Effector memory CD8-positive, alpha-beta T cell (primary cell): ENCODE data around the gene DNAH11.
A peak's percentile ranks its signal among the peaks of the same experiment; 100 is the strongest.

Source experiments
- ATAC-seq: fragments of 150-1000 bp; cut with Tn5 transposase; replicated peaks from 2 replicates; pipeline ENCODE4 v1.10.0; 2021; ENCODE audit warnings: mild to moderate bottlenecking, moderate library complexity
- DNase-seq, 3 experiments: peaks; one replicate each; pipeline ENCODE4 v3.0.0; 2021
- H3K27ac Mint-ChIP-seq, 2 donors: one replicate each; pipeline ENCODE4 v1.8.0; 2022; ENCODE audit warnings: mild to moderate bottlenecking in 2 of 2, mixed read lengths in 2 of 2, moderate library complexity in 2 of 2
- H3K27me3 Mint-ChIP-seq, 2 donors: one replicate each; pipeline ENCODE4 v1.8.0; 2022; ENCODE audit warnings: mixed read lengths in 2 of 2
- H3K36me3 Mint-ChIP-seq: one replicate; pipeline ENCODE4 v1.8.0; 2022; ENCODE audit warnings: mild to moderate bottlenecking, moderate library complexity, mixed read lengths; ENCODE audit not compliant: insufficient read depth
- H3K4me1 Mint-ChIP-seq, 2 donors: one replicate each; pipeline ENCODE4 v1.8.0; 2022; ENCODE audit warnings: low read depth in 2 of 2, mixed read lengths in 2 of 2
- H3K4me3 Mint-ChIP-seq, 2 donors: one replicate each; pipeline ENCODE4 v1.8.0; 2022; ENCODE audit warnings: mild to moderate bottlenecking in 2 of 2, mixed read lengths in 2 of 2, moderate library complexity in 2 of 2
- H3K9me3 Mint-ChIP-seq, 2 donors: one replicate each; pipeline ENCODE4 v1.8.0; 2022; ENCODE audit warnings: mixed read lengths in 2 of 2

The DNAH11 gene

GRCh38 chr7:21572331-21573313 is 29.8 kb downstream of the DNAH11 start:
- Mint-ChIP-seq H3K27ac (no peak overlapping the region), H3K36me3 (no peaks in the 10 kb centered on the region), H3K4me3 (no peak overlapping the region), H3K4me1 (no peaks in the 10 kb centered on the region), H3K27me3 (peaks cover 40 to 48% of the 10 kb centered on the region in 2 donors), H3K9me3 (no peaks in the 10 kb centered on the region)
- DNase-seq (no peak), ATAC-seq (no peak)

DNA sequence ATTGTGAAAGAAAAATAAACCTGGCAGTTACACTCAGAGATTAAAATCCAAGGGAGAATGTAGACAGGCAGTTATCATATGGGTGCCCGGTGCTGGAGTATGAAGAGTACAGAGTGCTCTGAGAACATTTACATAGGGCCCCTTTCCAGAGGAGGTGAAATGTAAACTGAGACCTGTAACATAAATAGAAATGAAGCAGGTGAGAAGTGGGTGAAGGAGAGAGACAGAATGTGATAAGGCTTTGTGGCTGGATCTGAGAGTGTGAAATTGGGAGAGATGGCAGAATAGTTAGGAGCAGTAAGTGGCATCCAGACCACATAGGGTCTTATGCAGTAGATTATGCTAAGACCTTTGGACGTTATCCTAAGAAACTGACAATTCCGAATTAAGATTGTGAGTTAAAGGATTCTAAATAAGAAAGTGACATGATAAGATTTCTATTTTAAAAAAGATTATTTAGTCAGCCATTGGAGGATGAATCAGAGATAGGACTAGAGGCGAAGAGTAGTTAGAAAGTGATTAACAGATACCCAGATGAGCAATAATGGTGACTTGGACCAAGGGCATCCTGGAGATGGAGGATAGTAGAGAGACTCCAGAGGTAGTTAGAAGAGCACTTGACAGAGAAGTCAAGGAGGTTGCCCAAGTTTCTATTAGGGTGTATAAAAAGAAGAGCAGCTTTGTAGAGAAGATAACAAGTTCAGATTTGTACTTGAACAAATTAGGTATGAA is 36.7 kb downstream of the DNAH11 start:
- no peak for ATAC-seq
- H3K27me3 Mint-ChIP-seq, result peaks cover 60 to 61% of the 10 kb centered on the region in 2 donors

DNA sequence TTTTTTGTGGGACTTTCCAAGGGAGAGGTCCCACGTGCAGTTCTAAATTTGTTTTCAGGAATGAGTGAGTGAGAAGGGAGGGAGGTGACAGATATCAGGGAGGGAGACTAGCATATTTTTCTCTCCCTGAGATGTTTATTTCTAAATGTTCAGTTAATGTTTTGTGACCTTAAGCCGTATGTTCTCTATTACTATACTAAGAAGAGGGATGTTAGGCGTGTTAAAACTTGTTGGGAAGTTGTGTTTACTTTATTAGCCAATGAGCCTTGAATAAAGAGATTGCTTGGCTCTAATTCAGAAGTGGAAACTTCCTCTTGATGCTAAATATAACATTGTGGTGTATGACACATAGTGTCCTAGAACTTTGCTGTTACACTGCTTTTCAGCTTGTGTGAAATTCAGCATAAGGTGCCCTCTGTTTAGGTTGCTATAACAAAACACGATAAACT is 37.3 kb downstream of the DNAH11 start:
- ATAC-seq (no peak), DNase-seq (no peak)
- peaks cover 60% of the 10 kb centered on the region in 2 donors for H3K27me3 Mint-ChIP-seq
- H3K4me1 Mint-ChIP-seq, result no peaks in the 10 kb centered on the region
- no peak overlapping the region for H3K4me3 Mint-ChIP-seq
- no peak overlapping the region for H3K27ac Mint-ChIP-seq
- no peaks in the 10 kb centered on the region for H3K36me3 Mint-ChIP-seq
- no peaks in the 10 kb centered on the region for H3K9me3 Mint-ChIP-seq

More for the DNA sequence above, 36.7 kb downstream of the DNAH11 start:
- no peaks in the 10 kb centered on the region for H3K4me1 Mint-ChIP-seq
- H3K4me3 Mint-ChIP-seq, result no peak overlapping the region
- H3K36me3 Mint-ChIP-seq, result no peaks in the 10 kb centered on the region
- no peaks in the 10 kb centered on the region for H3K9me3 Mint-ChIP-seq
- no peak overlapping the region for H3K27ac Mint-ChIP-seq
- DNase-seq, result no peak

GRCh38 chr7:21585070-21585724 is 42.4 kb downstream of the DNAH11 start:
- Mint-ChIP-seq H3K27ac (no peak overlapping the region), H3K9me3 (no peaks in the 10 kb centered on the region), H3K4me1 (peaks cover 0 to 4% of the 10 kb centered on the region in 2 donors), H3K27me3 (peaks cover 13 to 17% of the 10 kb centered on the region in 2 donors), H3K36me3 (no peaks in the 10 kb centered on the region), H3K4me3 (no peak overlapping the region)
- ATAC-seq, result no peak
- no peak for DNase-seq

DNA sequence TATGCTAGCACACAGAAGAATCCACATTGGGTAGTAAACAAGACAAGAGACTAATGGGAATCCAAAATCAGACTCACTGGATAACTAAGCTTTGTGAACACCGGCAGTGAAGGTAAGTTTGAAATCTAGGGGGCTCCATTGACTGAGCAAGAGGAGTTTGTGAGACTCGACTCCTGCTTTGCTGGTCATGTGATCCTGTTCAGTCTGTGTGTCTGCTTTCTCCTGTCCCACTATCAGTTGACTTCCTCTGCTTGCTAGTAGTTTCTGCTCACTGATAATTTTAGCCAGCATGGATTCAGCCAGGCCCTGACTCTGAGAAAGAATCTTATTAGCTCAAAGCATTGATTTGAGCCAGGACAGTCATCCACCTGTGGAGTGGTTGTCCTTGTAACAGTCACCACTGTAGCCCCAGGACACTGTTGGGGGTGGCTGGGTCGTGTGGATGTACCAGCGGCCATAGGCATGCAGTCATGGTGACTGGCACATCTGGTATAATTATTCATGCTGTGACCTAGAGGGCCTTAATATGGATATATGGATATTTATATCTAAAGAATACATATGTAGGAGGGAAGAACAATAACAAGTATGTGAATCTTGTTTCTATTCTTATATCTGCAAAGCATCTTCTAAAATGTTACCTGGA is 44.4 kb downstream of the DNAH11 start:
- DNase-seq (no peak), ATAC-seq (no peak)
- Mint-ChIP-seq H3K27ac (no peak overlapping the region), H3K4me3 (no peak overlapping the region), H3K27me3 (peaks cover 13 to 15% of the 10 kb centered on the region in 2 donors), H3K9me3 (no peaks in the 10 kb centered on the region), H3K36me3 (no peaks in the 10 kb centered on the region), H3K4me1 (peaks cover 0 to 4% of the 10 kb centered on the region in 2 donors)

- H3K27ac Mint-ChIP-seq, result no peak overlapping the region
- H3K4me3 Mint-ChIP-seq, result no peak overlapping the region
- peaks cover 0 to 2% of the 10 kb centered on the region in 2 donors for H3K9me3 Mint-ChIP-seq
- peaks cover 4 to 6% of the 10 kb centered on the region in 2 donors for H3K27me3 Mint-ChIP-seq
- H3K4me1 Mint-ChIP-seq, result no peaks in the 10 kb centered on the region
- ATAC-seq (no peak), DNase-seq (no peak)
- H3K36me3 Mint-ChIP-seq, result no peaks in the 10 kb centered on the region
Observed at GRCh38 chr7:21596801-21597200, 54.0 kb downstream of the DNAH11 start.

DNA sequence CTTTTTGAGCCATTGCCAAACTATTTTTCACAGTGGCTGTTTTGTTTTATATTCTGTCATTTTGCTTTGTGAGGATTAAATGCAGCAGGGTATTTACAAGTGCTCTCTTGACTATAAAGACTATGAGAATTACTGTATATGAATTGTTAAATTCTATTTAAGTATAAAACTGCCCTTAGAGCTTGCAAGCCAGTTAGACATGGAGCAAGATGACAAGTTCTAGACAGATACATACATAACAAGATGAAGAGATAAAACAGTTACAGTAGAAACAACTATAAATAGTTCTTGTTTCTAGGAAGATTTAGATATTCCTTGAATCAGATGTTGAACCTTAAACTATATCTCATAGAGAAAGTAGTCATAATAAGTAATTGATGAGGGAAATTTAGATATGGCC is 60.6 kb downstream of the DNAH11 start:
- Mint-ChIP-seq H3K4me3 (peak overlapping the region in 1 of 2 donors; percentile 44), H3K27me3 (peaks cover 36 to 47% of the 10 kb centered on the region in 2 donors), H3K4me1 (peaks cover 4 to 6% of the 10 kb centered on the region in 2 donors), H3K9me3 (peaks cover 0 to 2% of the 10 kb centered on the region in 2 donors), H3K36me3 (no peaks in the 10 kb centered on the region), H3K27ac (no peak overlapping the region)
- no peak for ATAC-seq
- DNase-seq, result no peak

DNA sequence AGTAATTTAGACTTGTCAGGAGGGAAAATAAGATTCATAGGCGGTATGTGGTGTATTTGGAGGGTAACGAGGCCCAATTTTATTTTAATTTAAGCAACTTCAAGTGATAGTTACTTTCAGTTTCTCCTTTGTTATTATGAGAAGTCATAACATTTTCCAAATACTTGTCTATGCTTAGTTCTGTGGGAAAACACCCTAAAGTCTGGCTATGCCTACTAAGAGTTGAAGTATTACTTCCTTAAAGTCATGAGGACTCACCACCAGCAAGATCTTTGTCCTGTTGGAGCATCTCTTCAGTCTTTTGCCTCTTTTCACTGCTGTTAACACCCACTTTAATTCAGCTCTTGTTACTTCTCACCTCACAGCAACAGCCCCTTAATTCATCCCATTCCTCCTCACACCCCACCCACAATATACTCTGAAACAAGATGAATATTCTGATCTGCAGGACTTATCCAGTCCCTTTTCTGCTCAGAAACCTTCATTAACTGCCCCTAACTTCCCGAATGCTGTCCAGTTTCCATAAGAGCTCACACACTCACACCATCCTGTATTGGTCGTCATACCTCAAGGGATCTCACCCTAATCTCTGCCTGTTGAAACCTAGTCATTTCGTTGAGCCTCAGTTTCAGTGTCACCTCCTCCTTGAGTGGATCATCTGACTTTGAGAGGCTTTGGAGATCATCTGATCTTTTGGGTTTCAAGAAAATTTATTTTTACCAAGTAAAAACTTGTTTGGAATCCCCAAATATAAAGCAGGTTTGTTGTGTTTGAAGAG is 61.3 kb downstream of the DNAH11 start:
- no peaks in the 10 kb centered on the region for H3K36me3 Mint-ChIP-seq
- H3K27ac Mint-ChIP-seq, result no peak overlapping the region
- H3K27me3 Mint-ChIP-seq, result peaks cover 36 to 46% of the 10 kb centered on the region in 2 donors
- H3K4me1 Mint-ChIP-seq, result peaks cover 4 to 6% of the 10 kb centered on the region in 2 donors
- H3K9me3 Mint-ChIP-seq, result no peaks in the 10 kb centered on the region
- ATAC-seq (no peak), DNase-seq (no peak)
- peak overlapping the region in 1 of 2 donors; percentile 44 for H3K4me3 Mint-ChIP-seq

DNA sequence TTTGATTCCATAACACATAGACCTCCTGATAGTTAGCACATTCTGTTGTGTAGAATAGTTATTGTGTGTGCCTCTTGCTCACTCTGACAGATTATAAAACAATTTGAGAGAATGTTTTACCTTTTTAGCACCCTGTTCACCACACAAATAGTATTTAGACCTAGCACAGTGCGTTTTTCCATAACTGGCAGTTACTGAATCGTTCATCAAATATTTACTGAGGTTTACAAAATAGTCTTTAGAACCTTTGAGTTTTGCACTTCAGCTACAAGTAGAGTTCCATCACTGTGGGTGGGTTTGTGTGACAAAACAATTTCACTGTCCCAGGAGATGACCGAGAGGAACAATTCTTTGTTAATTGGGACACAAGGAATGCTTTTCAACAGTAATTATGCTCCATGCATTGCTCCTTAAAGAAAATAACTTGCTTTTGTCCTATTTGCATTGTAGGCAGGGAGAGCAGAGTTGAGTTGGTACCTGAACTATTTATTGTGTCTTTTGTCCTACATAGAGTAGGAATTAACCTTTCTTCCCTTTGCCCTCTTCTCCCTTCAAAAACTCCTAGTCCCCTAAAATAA is 62.3 kb downstream of the DNAH11 start:
- H3K27ac Mint-ChIP-seq, result no peak overlapping the region
- H3K4me1 Mint-ChIP-seq, result peaks cover 4 to 6% of the 10 kb centered on the region in 2 donors
- H3K4me3 Mint-ChIP-seq, result no peak overlapping the region
- peaks cover 45 to 56% of the 10 kb centered on the region in 2 donors for H3K27me3 Mint-ChIP-seq
- ATAC-seq (no peak), DNase-seq (no peak)
- no peaks in the 10 kb centered on the region for H3K9me3 Mint-ChIP-seq
- H3K36me3 Mint-ChIP-seq, result no peaks in the 10 kb centered on the region

GRCh38 chr7:21608465-21608864 is 65.6 kb downstream of the DNAH11 start:
- no peak for ATAC-seq
- no peaks in the 10 kb centered on the region for H3K36me3 Mint-ChIP-seq
- H3K27me3 Mint-ChIP-seq, result peaks cover 53 to 64% of the 10 kb centered on the region in 2 donors
- no peak overlapping the region for H3K27ac Mint-ChIP-seq
- H3K4me1 Mint-ChIP-seq, result peaks cover 4 to 6% of the 10 kb centered on the region in 2 donors
- DNase-seq, result no peak
- no peaks in the 10 kb centered on the region for H3K9me3 Mint-ChIP-seq
- no peak overlapping the region for H3K4me3 Mint-ChIP-seq

DNA sequence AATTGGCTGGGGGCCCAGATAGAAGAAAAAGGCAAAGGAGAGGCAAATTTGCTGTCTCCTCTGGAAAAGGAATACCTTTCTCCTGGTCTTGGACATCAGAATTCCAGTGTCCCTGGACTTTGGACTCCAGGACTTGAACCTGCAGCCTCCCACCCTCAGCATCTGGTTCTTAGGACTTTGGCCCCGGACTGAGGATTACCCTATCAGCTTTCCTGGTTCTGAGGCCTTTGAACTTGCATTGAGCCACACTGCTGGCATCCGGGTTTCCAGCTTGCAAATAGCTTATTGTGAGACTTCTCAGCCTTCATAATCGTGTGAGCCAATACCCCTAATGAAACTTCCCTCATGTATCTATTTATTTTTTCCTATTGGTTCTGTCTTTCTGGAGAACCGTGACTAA is 68.3 kb downstream of the DNAH11 start:
- Mint-ChIP-seq H3K36me3 (no peaks in the 10 kb centered on the region), H3K27ac (no peak overlapping the region), H3K9me3 (no peaks in the 10 kb centered on the region), H3K4me1 (no peaks in the 10 kb centered on the region), H3K4me3 (no peak overlapping the region), H3K27me3 (peaks cover 32 to 38% of the 10 kb centered on the region in 2 donors)
- ATAC-seq, result no peak
- DNase-seq, result no peak

DNA sequence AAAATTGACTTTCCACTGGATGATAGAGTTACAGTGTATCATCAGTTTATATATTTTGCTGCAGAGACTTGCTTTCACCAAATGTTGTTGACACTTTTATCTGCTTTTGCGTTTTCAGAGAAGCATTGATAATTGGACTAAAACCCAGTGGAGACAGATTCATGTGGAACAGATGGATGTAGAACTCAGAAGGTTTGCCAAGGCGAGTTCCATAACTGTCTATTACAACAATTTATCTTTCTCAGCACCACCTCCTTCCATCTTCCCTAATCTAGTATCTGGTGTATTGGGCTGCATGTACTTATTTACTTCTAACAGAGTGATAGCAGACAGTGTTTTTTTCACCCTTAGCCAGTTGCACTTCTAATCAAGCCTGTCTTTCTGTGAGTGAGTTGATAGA is 73.3 kb downstream of the DNAH11 start:
- no peak for ATAC-seq
- Mint-ChIP-seq H3K4me3 (no peak overlapping the region), H3K27me3 (peaks cover 17 to 30% of the 10 kb centered on the region in 2 donors), H3K36me3 (no peaks in the 10 kb centered on the region), H3K27ac (no peak overlapping the region), H3K9me3 (no peaks in the 10 kb centered on the region), H3K4me1 (no peaks in the 10 kb centered on the region)
- no peak for DNase-seq
